Measurements from ENCODE around the gene TMEM95.
"Not testable (repeated sequence)": the region's sequence is repeated elsewhere in the genome, so short reads cannot be mapped to it uniquely, and the experiment has no call there.

The TMEM95 gene

GRCh38 chr17:7330638-7331015 lies 24.3 kb upstream of the TMEM95 start:
- DNase-seq: no peak
- peak overlapping the region; percentile 83 to 93 for H3K4me3 Mint-ChIP-seq
- H3K27ac Mint-ChIP-seq: peak overlapping the region in 1 of 2 donors; percentile 75
- no peaks in the 10 kb centered on the region for H3K9me3 Mint-ChIP-seq
- no peaks in the 10 kb centered on the region for H3K27me3 Mint-ChIP-seq
- ATAC-seq: no peak
- peaks cover 80% of the 10 kb centered on the region for H3K4me1 Mint-ChIP-seq

GRCh38 chr17:7332111-7332510 lies 22.8 kb upstream of the TMEM95 start:
- Mint-ChIP-seq H3K9me3 (no peaks in the 10 kb centered on the region), H3K27ac (no peak overlapping the region), H3K4me1 (peaks cover 82% of the 10 kb centered on the region), H3K4me3 (peak overlapping the region; percentile 56 to 62), H3K27me3 (no peaks in the 10 kb centered on the region)
- DNase-seq (no peak), ATAC-seq (no peak)

DNA sequence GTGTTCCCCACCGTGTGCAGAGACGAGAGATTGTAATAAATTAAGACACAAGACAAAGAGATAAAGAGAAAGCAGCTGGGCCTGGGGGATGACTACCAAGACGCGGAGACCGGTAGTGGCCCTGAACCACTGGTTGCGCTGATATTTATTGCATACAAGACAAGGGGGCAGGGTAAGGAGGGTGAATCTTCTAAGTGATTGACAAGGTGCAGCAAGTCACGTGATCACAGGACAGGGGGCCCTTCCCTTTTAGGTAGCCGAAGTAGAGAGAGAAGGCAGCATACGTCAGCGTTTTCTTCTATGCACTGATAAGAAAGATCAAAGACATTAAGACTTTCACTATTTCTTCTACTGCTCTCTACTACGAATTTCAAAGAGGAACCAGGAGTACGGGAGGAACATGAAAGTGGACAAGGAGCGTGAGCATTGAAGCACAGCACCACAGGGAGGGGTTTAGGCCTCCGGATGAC lies 22.3 kb upstream of the TMEM95 start:
- H3K27me3 Mint-ChIP-seq, ATAC-seq, H3K9me3 Mint-ChIP-seq: not testable (repeated sequence)
- DNase-seq: peak in 1 of 2 donors; percentile 72
- Mint-ChIP-seq H3K4me1 (peaks cover 82% of the 10 kb centered on the region), H3K27ac (peak overlapping the region; percentile 7 to 17), H3K4me3 (peak overlapping the region; percentile 56 to 62)

DNA sequence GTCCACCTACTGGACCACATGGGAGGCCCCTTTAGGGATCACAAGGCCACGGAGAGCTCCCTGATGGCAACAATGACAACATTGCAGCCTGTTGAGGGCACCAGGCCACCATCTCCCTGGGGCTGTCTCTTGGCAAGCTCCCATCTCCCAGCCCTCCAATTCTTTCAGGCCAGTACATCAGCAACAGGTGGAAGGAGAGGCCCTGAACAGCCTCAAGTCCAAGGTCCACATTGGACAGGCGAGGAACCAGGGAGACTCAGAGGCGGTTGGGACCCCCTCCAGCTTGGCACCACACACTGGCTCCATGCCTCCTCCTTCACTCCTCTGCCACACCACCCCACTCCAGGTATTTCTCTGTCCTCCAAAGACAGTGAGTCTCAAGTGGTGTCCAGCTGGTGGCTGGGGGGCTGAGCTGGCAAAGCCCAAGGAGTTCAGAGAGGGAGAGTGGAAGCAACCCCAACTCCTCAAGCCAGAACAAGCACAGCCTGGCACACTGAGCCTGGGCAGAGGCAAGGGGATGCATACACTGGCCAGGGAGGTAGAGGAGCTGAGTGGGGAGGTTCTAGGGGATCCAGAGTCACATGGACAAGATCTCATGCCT lies 19.9 kb upstream of the TMEM95 start:
- peak overlapping the region; percentile 44 to 81 for H3K27ac Mint-ChIP-seq
- no peaks in the 10 kb centered on the region for H3K9me3 Mint-ChIP-seq
- ATAC-seq (no peak), DNase-seq (no peak)
- H3K4me3 Mint-ChIP-seq: peak overlapping the region; percentile 83 to 88
- H3K4me1 Mint-ChIP-seq: peaks cover 88% of the 10 kb centered on the region
- H3K27me3 Mint-ChIP-seq: no peaks in the 10 kb centered on the region

GRCh38 chr17:7335765-7336164 lies 19.2 kb upstream of the TMEM95 start:
- peak overlapping the region; percentile 83 to 88 for H3K4me3 Mint-ChIP-seq
- not testable (repeated sequence) for DNase-seq, ATAC-seq, H3K27me3 Mint-ChIP-seq, H3K9me3 Mint-ChIP-seq
- peaks cover 85% of the 10 kb centered on the region for H3K4me1 Mint-ChIP-seq
- H3K27ac Mint-ChIP-seq: peak overlapping the region; percentile 44 to 81

- H3K4me1 Mint-ChIP-seq: peaks cover 83% of the 10 kb centered on the region
- DNase-seq: peak; percentile 58 to 78
- H3K27ac Mint-ChIP-seq: peak within 1 kb of the TSS; percentile 81 to 99
These were observed 18.4 kb upstream of the TMEM95 start, which contains the start of gene ACAP1 for GRCh38 chr17:7336240-7337175. Gene ACAP1, plus strand, starts transcription at chr17:7336529. Its CDS starts 206 bp downstream, at chr17:7336735.

GRCh38 chr17:7337600-7337999 lies 17.4 kb upstream of the TMEM95 start:
- H3K27me3 Mint-ChIP-seq, H3K9me3 Mint-ChIP-seq, DNase-seq, ATAC-seq: not testable (repeated sequence)
- Mint-ChIP-seq H3K4me3 (peak overlapping the region; percentile 83 to 88), H3K27ac (peak overlapping the region; percentile 34 to 99), H3K4me1 (peaks cover 82% of the 10 kb centered on the region)

More at GRCh38 chr17:7336240-7337175, 18.4 kb upstream of the TMEM95 start, which contains the start of gene ACAP1:
- Mint-ChIP-seq H3K9me3 (no peaks in the 10 kb centered on the region), H3K4me3 (peak within 1 kb of the TSS; percentile 83 to 88), H3K27me3 (no peaks in the 10 kb centered on the region)
- peak; percentile 93 for ATAC-seq

DNA sequence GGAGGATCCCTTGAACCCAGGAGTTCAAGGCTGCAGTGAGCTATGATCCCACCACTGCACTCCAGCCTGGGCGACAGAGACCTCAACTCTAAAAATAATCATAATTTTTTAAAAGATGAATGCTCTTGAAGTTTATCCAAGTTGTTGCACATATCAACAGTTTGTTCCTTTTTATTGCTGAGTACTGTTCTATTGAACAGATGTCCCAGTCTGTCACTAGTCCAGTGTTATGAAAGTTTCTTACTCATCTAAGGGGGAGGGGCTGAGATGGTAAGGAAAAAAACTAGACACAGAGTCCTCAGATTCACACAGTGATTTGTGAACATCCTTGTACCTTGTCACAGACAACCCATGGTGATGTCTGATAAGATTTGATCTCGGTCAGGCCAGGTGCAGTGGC lies 14.8 kb upstream of the TMEM95 start:
- no peak overlapping the region for H3K4me3 Mint-ChIP-seq
- H3K27me3 Mint-ChIP-seq: no peaks in the 10 kb centered on the region
- H3K4me1 Mint-ChIP-seq: peaks cover 78% of the 10 kb centered on the region
- H3K27ac Mint-ChIP-seq: peak overlapping the region in 1 of 2 donors; percentile 17
- no peak for DNase-seq
- no peaks in the 10 kb centered on the region for H3K9me3 Mint-ChIP-seq
- ATAC-seq: no peak

- ATAC-seq (no peak), DNase-seq (no peak)
- Mint-ChIP-seq H3K27me3 (no peaks in the 10 kb centered on the region), H3K9me3 (no peaks in the 10 kb centered on the region), H3K27ac (no peak overlapping the region), H3K4me1 (peaks cover 68% of the 10 kb centered on the region), H3K4me3 (no peak overlapping the region)
These were observed 13.1 kb upstream of the TMEM95 start for GRCh38 chr17:7341842-7342241.

- Mint-ChIP-seq H3K27ac (peak overlapping the region in 1 of 2 donors; percentile 74), H3K4me3 (no peak overlapping the region), H3K27me3 (no peaks in the 10 kb centered on the region), H3K4me1 (peaks cover 68% of the 10 kb centered on the region), H3K9me3 (no peaks in the 10 kb centered on the region)
- no peak for DNase-seq
- ATAC-seq: no peak
These were observed 11.7 kb upstream of the TMEM95 start for GRCh38 chr17:7343250-7343649.

GRCh38 chr17:7346761-7347614 lies 8.0 kb upstream of the TMEM95 start:
- H3K4me3 Mint-ChIP-seq: no peak overlapping the region
- no peak overlapping the region for H3K27ac Mint-ChIP-seq
- peaks cover 74% of the 10 kb centered on the region for H3K4me1 Mint-ChIP-seq
- ATAC-seq (no peak), DNase-seq (no peak)
- H3K27me3 Mint-ChIP-seq: no peaks in the 10 kb centered on the region
- H3K9me3 Mint-ChIP-seq: no peaks in the 10 kb centered on the region

DNA sequence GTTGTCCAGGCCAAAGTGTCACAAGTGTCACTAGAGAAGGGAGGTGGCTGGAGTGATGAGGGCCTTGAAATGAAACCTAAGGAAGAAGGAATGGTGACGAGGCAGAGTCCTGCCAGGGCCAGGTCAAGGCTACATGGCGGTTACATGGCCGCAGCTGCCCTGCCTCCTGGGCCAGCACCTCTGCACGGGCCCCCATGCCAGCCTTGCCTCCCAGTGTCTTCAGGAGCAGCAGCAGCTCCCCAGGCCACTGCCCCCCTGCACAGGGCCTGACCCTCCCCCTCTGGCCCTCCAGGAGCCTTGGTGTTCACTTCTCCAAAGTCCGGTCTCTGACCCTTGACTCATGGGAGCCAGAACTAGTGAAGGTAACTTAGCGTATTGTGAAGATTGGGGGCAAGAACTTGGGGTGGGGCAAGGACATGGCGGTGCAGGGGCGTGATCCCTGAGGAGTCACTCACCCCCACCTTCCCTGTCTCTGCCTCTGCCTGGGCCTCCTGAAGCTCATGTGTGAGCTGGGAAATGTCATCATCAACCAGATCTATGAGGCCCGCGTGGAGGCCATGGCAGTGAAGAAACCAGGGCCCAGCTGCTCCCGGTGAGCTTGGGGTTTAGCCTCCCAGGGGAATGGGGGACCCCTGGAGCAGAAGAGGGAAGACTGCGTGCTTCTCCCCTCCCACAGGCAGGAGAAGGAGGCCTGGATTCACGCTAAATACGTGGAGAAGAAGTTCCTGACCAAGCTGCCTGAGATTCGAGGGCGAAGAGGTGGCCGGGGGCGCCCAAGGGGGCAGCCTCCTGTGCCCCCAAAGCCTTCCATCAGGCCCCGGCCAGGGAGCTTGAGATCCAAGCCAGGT lies 7.1 kb upstream of the TMEM95 start:
- H3K4me1 Mint-ChIP-seq: peaks cover 75% of the 10 kb centered on the region
- H3K27ac Mint-ChIP-seq: peak overlapping the region in 1 of 2 donors; percentile 64
- H3K4me3 Mint-ChIP-seq: no peak overlapping the region
- H3K27me3 Mint-ChIP-seq: no peaks in the 10 kb centered on the region
- ATAC-seq (no peak), DNase-seq (no peak)
- H3K9me3 Mint-ChIP-seq: no peaks in the 10 kb centered on the region

- H3K9me3 Mint-ChIP-seq: no peaks in the 10 kb centered on the region
- H3K27ac Mint-ChIP-seq: peak overlapping the region; percentile 66 to 92
- DNase-seq: no peak
- H3K4me1 Mint-ChIP-seq: peaks cover 75% of the 10 kb centered on the region
- H3K4me3 Mint-ChIP-seq: no peak overlapping the region
- H3K27me3 Mint-ChIP-seq: no peaks in the 10 kb centered on the region
- no peak for ATAC-seq
These were observed 6.3 kb upstream of the TMEM95 start for GRCh38 chr17:7348478-7349242.

Data from stimulated activated naive CD8-positive, alpha-beta T cell treated with anti-CD3 and anti-CD28 coated beads, Interleukin-15, amount 100 ng/mL, for 72 hours (primary cell).